HG03354 (cell line): ENCODE measurements around the gene PTTG1IP.
"Not testable (repeated sequence)": the region's sequence is repeated elsewhere in the genome, so short reads cannot be mapped to it uniquely, and the experiment has no call there.

ENCODE experiments used
- ATAC-seq: cut with Tn5 transposase; IDR thresholded peaks from one replicate; pipeline ENCODE4 v1.9.1; 2021; ENCODE audit warnings: mild to moderate bottlenecking; ENCODE audit not compliant: unreplicated experiment, poor library complexity, severe bottlenecking

Gene PTTG1IP

GRCh38 chr21:44834231-44834950 is 39.1 kb downstream of the PTTG1IP start:
- no peak for ATAC-seq

- ATAC-seq, result no peak
Measured at GRCh38 chr21:44833663-44834062, 39.8 kb downstream of the PTTG1IP start.

- ATAC-seq, result not testable (repeated sequence)
Measured at GRCh38 chr21:44832516-44833255, 40.8 kb downstream of the PTTG1IP start.

- ATAC-seq, result no peak
Measured at GRCh38 chr21:44831227-44831860, 42.1 kb downstream of the PTTG1IP start.

GRCh38 chr21:44829507-44830092 is 43.9 kb downstream of the PTTG1IP start:
- ATAC-seq, result no peak

GRCh38 chr21:44828362-44829056 is 45.0 kb downstream of the PTTG1IP start:
- no peak for ATAC-seq

GRCh38 chr21:44823179-44823660 is 50.3 kb downstream of the PTTG1IP start:
- ATAC-seq, result no peak

- ATAC-seq, result no peak
Measured at GRCh38 chr21:44822484-44823178, 50.9 kb downstream of the PTTG1IP start.

- ATAC-seq, result no peak
Measured at GRCh38 chr21:44820851-44821250, 52.6 kb downstream of the PTTG1IP start.

- ATAC-seq, result no peak
Measured at GRCh38 chr21:44819283-44820243, 53.9 kb downstream of the PTTG1IP start.

GRCh38 chr21:44818640-44819011 is 54.9 kb downstream of the PTTG1IP start:
- no peak for ATAC-seq

GRCh38 chr21:44817914-44818639 is 55.4 kb downstream of the PTTG1IP start, which contains the start of gene SUMO3:
Gene SUMO3, minus strand, starts transcription at chr21:44818062. Its CDS starts 94 bp downstream, at chr21:44817968.
- ATAC-seq, result peak; percentile 63

GRCh38 chr21:44817506-44817880 is 56.0 kb downstream of the PTTG1IP start:
- peak; percentile 69 for ATAC-seq

- no peak for ATAC-seq
Measured at GRCh38 chr21:44816761-44817505, 56.6 kb downstream of the PTTG1IP start.

GRCh38 chr21:44815852-44816628 is 57.5 kb downstream of the PTTG1IP start:
- no peak for ATAC-seq

- no peak for ATAC-seq
Measured at GRCh38 chr21:44815225-44815624, 58.3 kb downstream of the PTTG1IP start.
